ENCODE results near the gene UNK.
A peak's percentile ranks its signal among the peaks of the same experiment; 100 is the strongest.

UNK gene

GRCh38 chr17:75846692-75847613 is 62.3 kb downstream of the UNK start:
- no peak overlapping the region for H3K23ac ChIP-seq (ENCODE audit: low read length)
- no peak overlapping the region for H2BK15ac ChIP-seq (replicated peaks; ENCODE audit: low read depth)
- H2BK5ac ChIP-seq (ENCODE audit: low read length) = no peak overlapping the region
- DNase-seq = no peak
- peaks cover 7% of the 10 kb centered on the region for H3K4me1 ChIP-seq (ENCODE audit: control insufficient read depth, low read depth, low read length)
- no peaks in the 10 kb centered on the region for H3K79me2 ChIP-seq (ENCODE audit: control insufficient read depth, insufficient read depth, low read length)
- no peak overlapping the region for H3K4me3 ChIP-seq (ENCODE audit: low read length)
- no peak overlapping the region for H2AK5ac ChIP-seq (ENCODE audit: low read length)
- H3K4ac ChIP-seq (ENCODE audit: low read depth, low read length) = no peak overlapping the region
- H4K5ac ChIP-seq (ENCODE audit: low read length) = no peak overlapping the region
- H4K8ac ChIP-seq (ENCODE audit: low read depth, low read length) = no peak overlapping the region
- no CpG with 5 or more reads among the region's 34 CpGs for WGBS (ENCODE audit: extremely low coverage, insufficient coverage, low lambda C conversion rate)
- no peaks in the 10 kb centered on the region for H3K27me3 ChIP-seq (ENCODE audit: insufficient read depth, low read length, poor library complexity)
- no peak overlapping the region for H3K9ac ChIP-seq (ENCODE audit: low read length)
- no peak overlapping the region for H3K27ac ChIP-seq (ENCODE audit: low read depth, low read length)
- no peak overlapping the region for H2BK120ac ChIP-seq (ENCODE audit: low read depth, low read length)
- no peak overlapping the region for H3K56ac ChIP-seq (ENCODE audit: low read length)
- H3K18ac ChIP-seq (ENCODE audit: low read length) = no peak overlapping the region
- H3K4me2 ChIP-seq (ENCODE audit: low read length) = no peak overlapping the region
- H3K79me1 ChIP-seq (ENCODE audit: low read length) = no peaks in the 10 kb centered on the region
- peaks cover 10% of the 10 kb centered on the region for H3K36me3 ChIP-seq (ENCODE audit: control insufficient read depth, insufficient read depth, low read length)

- H3K18ac ChIP-seq (ENCODE audit: low read length) = no peak overlapping the region
- WGBS (ENCODE audit: extremely low coverage, insufficient coverage, low lambda C conversion rate) = no CpG with 5 or more reads among the region's 25 CpGs
Observed at GRCh38 chr17:75847614-75848522, 63.3 kb downstream of the UNK start.

GRCh38 chr17:75848523-75849278 is 64.1 kb downstream of the UNK start:
- DNase-seq = peak; percentile 83
- Histone ChIP-seq H4K5ac (ENCODE audit: low read length) (no peak overlapping the region), H3K23ac (ENCODE audit: low read length) (no peak overlapping the region), H3K9ac (ENCODE audit: low read length) (no peak overlapping the region), H3K27ac (ENCODE audit: low read depth, low read length) (no peak overlapping the region), H2BK15ac (replicated peaks; ENCODE audit: low read depth) (no peak overlapping the region), H2BK5ac (ENCODE audit: low read length) (no peak overlapping the region), H3K18ac (ENCODE audit: low read length) (no peak overlapping the region), H3K27me3 (ENCODE audit: insufficient read depth, low read length, poor library complexity) (no peaks in the 10 kb centered on the region), H3K4ac (ENCODE audit: low read depth, low read length) (no peak overlapping the region), H3K4me2 (ENCODE audit: low read length) (no peak overlapping the region), H4K8ac (ENCODE audit: low read depth, low read length) (no peak overlapping the region), H2AK5ac (ENCODE audit: low read length) (no peak overlapping the region), H3K79me2 (ENCODE audit: control insufficient read depth, insufficient read depth, low read length) (peaks cover 2% of the 10 kb centered on the region), H3K4me1 (ENCODE audit: control insufficient read depth, low read depth, low read length) (peaks cover 7% of the 10 kb centered on the region), H3K56ac (ENCODE audit: low read length) (peak overlapping the region; percentile 19), H3K4me3 (ENCODE audit: low read length) (no peak overlapping the region), H3K79me1 (ENCODE audit: low read length) (peaks cover 2% of the 10 kb centered on the region), H2BK120ac (ENCODE audit: low read depth, low read length) (no peak overlapping the region), H3K36me3 (ENCODE audit: control insufficient read depth, insufficient read depth, low read length) (peaks cover 10% of the 10 kb centered on the region)
- WGBS (ENCODE audit: extremely low coverage, insufficient coverage, low lambda C conversion rate) = no CpG with 5 or more reads among the region's 16 CpGs

More at GRCh38 chr17:75847614-75848522, 63.3 kb downstream of the UNK start:
- no peak for DNase-seq
- H3K79me1 ChIP-seq (ENCODE audit: low read length) = no peaks in the 10 kb centered on the region
- H3K27ac ChIP-seq (ENCODE audit: low read depth, low read length) = no peak overlapping the region
- no peak overlapping the region for H3K4me3 ChIP-seq (ENCODE audit: low read length)
- no peak overlapping the region for H2BK15ac ChIP-seq (replicated peaks; ENCODE audit: low read depth)
- no peak overlapping the region for H3K56ac ChIP-seq (ENCODE audit: low read length)
- peaks cover 10% of the 10 kb centered on the region for H3K36me3 ChIP-seq (ENCODE audit: control insufficient read depth, insufficient read depth, low read length)
- no peak overlapping the region for H2BK5ac ChIP-seq (ENCODE audit: low read length)
- no peak overlapping the region for H4K8ac ChIP-seq (ENCODE audit: low read depth, low read length)
- H3K4ac ChIP-seq (ENCODE audit: low read depth, low read length) = no peak overlapping the region
- H3K4me2 ChIP-seq (ENCODE audit: low read length) = no peak overlapping the region
- no peak overlapping the region for H3K9ac ChIP-seq (ENCODE audit: low read length)
- H3K4me1 ChIP-seq (ENCODE audit: control insufficient read depth, low read depth, low read length) = peaks cover 7% of the 10 kb centered on the region
- H3K23ac ChIP-seq (ENCODE audit: low read length) = no peak overlapping the region
- no peaks in the 10 kb centered on the region for H3K27me3 ChIP-seq (ENCODE audit: insufficient read depth, low read length, poor library complexity)
- H4K5ac ChIP-seq (ENCODE audit: low read length) = no peak overlapping the region
- H2BK120ac ChIP-seq (ENCODE audit: low read depth, low read length) = no peak overlapping the region
- no peaks in the 10 kb centered on the region for H3K79me2 ChIP-seq (ENCODE audit: control insufficient read depth, insufficient read depth, low read length)
- H2AK5ac ChIP-seq (ENCODE audit: low read length) = no peak overlapping the region

- Histone ChIP-seq H3K4me2 (ENCODE audit: low read length) (no peak overlapping the region), H2BK15ac (replicated peaks; ENCODE audit: low read depth) (no peak overlapping the region), H3K27ac (ENCODE audit: low read depth, low read length) (no peak overlapping the region), H3K56ac (ENCODE audit: low read length) (no peak overlapping the region), H3K4me1 (ENCODE audit: control insufficient read depth, low read depth, low read length) (peaks cover 7% of the 10 kb centered on the region), H2AK5ac (ENCODE audit: low read length) (no peak overlapping the region), H2BK120ac (ENCODE audit: low read depth, low read length) (no peak overlapping the region), H3K27me3 (ENCODE audit: insufficient read depth, low read length, poor library complexity) (no peaks in the 10 kb centered on the region), H3K23ac (ENCODE audit: low read length) (no peak overlapping the region), H4K8ac (ENCODE audit: low read depth, low read length) (no peak overlapping the region), H3K79me1 (ENCODE audit: low read length) (peaks cover 3% of the 10 kb centered on the region), H3K4me3 (ENCODE audit: low read length) (no peak overlapping the region), H3K79me2 (ENCODE audit: control insufficient read depth, insufficient read depth, low read length) (peaks cover 4% of the 10 kb centered on the region), H3K18ac (ENCODE audit: low read length) (no peak overlapping the region), H4K5ac (ENCODE audit: low read length) (no peak overlapping the region), H2BK5ac (ENCODE audit: low read length) (no peak overlapping the region), H3K4ac (ENCODE audit: low read depth, low read length) (no peak overlapping the region), H3K9ac (ENCODE audit: low read length) (no peak overlapping the region), H3K36me3 (ENCODE audit: control insufficient read depth, insufficient read depth, low read length) (peaks cover 10% of the 10 kb centered on the region)
- DNase-seq = no peak
- whole genome bisulfite sequencing (ENCODE audit: extremely low coverage, insufficient coverage, low lambda C conversion rate) = no CpG with 5 or more reads among the region's 11 CpGs
Observed at GRCh38 chr17:75849279-75849646, 64.7 kb downstream of the UNK start.

GRCh38 chr17:75849724-75850123 is 65.1 kb downstream of the UNK start:
- Histone ChIP-seq H2BK5ac (ENCODE audit: low read length) (no peak overlapping the region), H3K18ac (ENCODE audit: low read length) (no peak overlapping the region), H3K56ac (ENCODE audit: low read length) (no peak overlapping the region), H3K27ac (ENCODE audit: low read depth, low read length) (no peak overlapping the region), H4K5ac (ENCODE audit: low read length) (no peak overlapping the region), H3K79me2 (ENCODE audit: control insufficient read depth, insufficient read depth, low read length) (peaks cover 8% of the 10 kb centered on the region), H3K4ac (ENCODE audit: low read depth, low read length) (no peak overlapping the region), H3K4me1 (ENCODE audit: control insufficient read depth, low read depth, low read length) (peaks cover 7% of the 10 kb centered on the region), H2BK15ac (replicated peaks; ENCODE audit: low read depth) (no peak overlapping the region), H3K4me2 (ENCODE audit: low read length) (no peak overlapping the region), H2BK120ac (ENCODE audit: low read depth, low read length) (no peak overlapping the region), H3K79me1 (ENCODE audit: low read length) (peaks cover 4% of the 10 kb centered on the region), H3K27me3 (ENCODE audit: insufficient read depth, low read length, poor library complexity) (no peaks in the 10 kb centered on the region), H3K36me3 (ENCODE audit: control insufficient read depth, insufficient read depth, low read length) (peaks cover 10% of the 10 kb centered on the region), H4K8ac (ENCODE audit: low read depth, low read length) (no peak overlapping the region), H3K9ac (ENCODE audit: low read length) (no peak overlapping the region), H3K4me3 (ENCODE audit: low read length) (no peak overlapping the region), H3K23ac (ENCODE audit: low read length) (no peak overlapping the region), H2AK5ac (ENCODE audit: low read length) (no peak overlapping the region)
- DNase-seq = no peak
- WGBS (ENCODE audit: extremely low coverage, insufficient coverage, low lambda C conversion rate) = no CpG with 5 or more reads among the region's 9 CpGs

Measured in mesendoderm (in vitro differentiated cells).